ENCODE data around the gene CRAT.

- TF ChIP-seq CTCF (conservative IDR thresholded peaks at IDR 0.05; ENCODE audit: low read depth, low read length) (no peak), SMC3 (IDR thresholded peaks at IDR 0.05; ENCODE audit: low read depth, low read length) (no peak), MXI1 (IDR thresholded peaks at IDR 0.05; ENCODE audit: borderline replicate concordance, low read depth, low read length) (no peak), MAZ (IDR thresholded peaks at IDR 0.05; ENCODE audit: borderline replicate concordance, low read depth, low read length) (no peak), RFX5 (IDR thresholded peaks at IDR 0.05; ENCODE audit: low read depth, low read length) (no peak), NFE2L2 (IDR thresholded peaks at IDR 0.05; ENCODE audit: low read depth, low read length) (no peak), FOS (IDR thresholded peaks at IDR 0.05; ENCODE audit: low read depth, low read length) (no peak), RAD21 (IDR thresholded peaks at IDR 0.05; ENCODE audit: low read length) (no peak), POLR2A (IDR thresholded peaks at IDR 0.05; ENCODE audit: low read depth, low read length) (no peak), CHD1 (IDR thresholded peaks at IDR 0.05; ENCODE audit: low read depth, low read length) (no peak), RCOR1 (IDR thresholded peaks at IDR 0.05; ENCODE audit: insufficient replicate concordance, low read length) (no peak), MAFK (IDR thresholded peaks at IDR 0.05; ENCODE audit: low read depth, low read length) (no peak), CEBPB (IDR thresholded peaks at IDR 0.05; ENCODE audit: low read depth, low read length) (no peak)
Observed at GRCh38 chr9:129105857-129106694, 4.5 kb downstream of the CRAT start.

All from IMR-90 (cell line).